Activated B cell treated with CpG ODN at 0.5 μM for 24 hours (primary cell): ENCODE results near the gene SPEM1. TPM values are rescaled to one million over a fixed set of nuclear protein-coding genes. Genes with fewer than 3 reads are reported as not detected.
"Not testable (repeated sequence)": the region's sequence is repeated elsewhere in the genome, so short reads cannot be mapped to it uniquely, and the experiment has no call there.

Experiments
- ATAC-seq: fragments of 200-7000 bp; cut with Tn5 transposase; one replicate; pipeline ENCODE4 v1.10.0; 2021; ENCODE audit warnings: low read depth, mild to moderate bottlenecking, moderate library complexity
- CTCF ChIA-PET: fragments of 350-600 bp; sonication (Branson Sonifier 250); formaldehyde crosslinking; loops from one replicate; lab custom pipeline; 2021; ENCODE audit warnings: antibody characterized with exemption; lab: Charles Lee
- POLR2A ChIA-PET: fragments of 350-600 bp; sonication (Branson Sonifier 250); formaldehyde crosslinking; loops from one replicate; lab custom pipeline; 2021; ENCODE audit warnings: antibody characterized with exemption; lab: Charles Lee
- DNase-seq: peaks from one replicate; pipeline ENCODE4 v3.0.0; 2022
- H3K27ac Mint-ChIP-seq: one replicate; pipeline ENCODE4 v1.8.0; 2020; ENCODE audit warnings: mixed read lengths
- H3K27me3 Mint-ChIP-seq: one replicate; pipeline ENCODE4 v1.8.0; 2021; ENCODE audit warnings: mixed read lengths
- H3K36me3 Mint-ChIP-seq: one replicate; pipeline ENCODE4 v1.8.0; 2021; ENCODE audit warnings: low read depth, mixed read lengths
- H3K4me1 Mint-ChIP-seq: one replicate; pipeline ENCODE4 v1.8.0; 2021; ENCODE audit warnings: mixed read lengths
- H3K4me3 Mint-ChIP-seq: one replicate; pipeline ENCODE4 v1.8.0; 2020; ENCODE audit warnings: mild to moderate bottlenecking, mixed read lengths
- H3K9me3 Mint-ChIP-seq: one replicate; pipeline ENCODE4 v1.8.0; 2020; ENCODE audit warnings: mixed read lengths
- intact Hi-C: fragments of 100-400 bp; cut with micrococcal nuclease; formaldehyde crosslinking; loops from one replicate; pipeline ENCODE4 v1.15.1; 2024
- total RNA-seq: library from RNA; stranded (reverse); gene quantifications from 2 replicates; pipeline ENCODE4 v1.2.3, GENCODE V29; 2022
- TF ChIP-seq, protein P1 (sequence below): fragments of 200-600 bp; IDR thresholded peaks from one replicate; pipeline ENCODE4 v1.8.0; 2022; ENCODE audit warnings: antibody characterized with exemption, mild to moderate bottlenecking

Gene SPEM1
- total RNA-seq, 1 donor from 2014 or later: not detected

DNA sequence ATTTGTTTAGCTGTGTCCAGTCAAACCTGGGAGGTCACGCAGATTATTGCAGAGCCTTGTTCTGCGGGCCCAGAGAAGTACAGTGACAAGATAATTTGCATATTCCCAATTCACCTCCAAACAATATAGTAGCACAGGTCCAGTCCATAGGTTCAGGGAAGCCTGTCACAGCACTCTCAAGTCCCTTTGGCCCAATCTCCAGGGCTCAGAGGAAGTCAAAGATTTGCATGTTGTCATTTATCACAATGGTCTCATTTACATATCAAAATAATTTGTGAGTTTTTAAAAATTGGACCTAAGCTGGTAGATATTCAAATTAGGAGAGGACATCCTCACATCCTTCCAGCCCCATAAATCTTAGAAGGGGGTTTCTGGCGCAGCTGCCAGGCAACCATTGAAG is 47.4 kb downstream of the SPEM1 start:
- H3K27ac Mint-ChIP-seq: peak overlapping the region; percentile 56
- no peak overlapping the region for H3K4me3 Mint-ChIP-seq
- DNase-seq (no peak), ATAC-seq (no peak)
- ChIA-PET POLR2A (interaction anchor here (1.0 to 1.4 kb wide), 2 partner anchors 11 to 17 kb away, joined by 3 to 5 read pairs; partner anchors contain the start of genes POLR2A and ZBTB4), CTCF (no interaction called here)
- no peaks in the 10 kb centered on the region for H3K27me3 Mint-ChIP-seq
- TF ChIP-seq, protein P1, sequence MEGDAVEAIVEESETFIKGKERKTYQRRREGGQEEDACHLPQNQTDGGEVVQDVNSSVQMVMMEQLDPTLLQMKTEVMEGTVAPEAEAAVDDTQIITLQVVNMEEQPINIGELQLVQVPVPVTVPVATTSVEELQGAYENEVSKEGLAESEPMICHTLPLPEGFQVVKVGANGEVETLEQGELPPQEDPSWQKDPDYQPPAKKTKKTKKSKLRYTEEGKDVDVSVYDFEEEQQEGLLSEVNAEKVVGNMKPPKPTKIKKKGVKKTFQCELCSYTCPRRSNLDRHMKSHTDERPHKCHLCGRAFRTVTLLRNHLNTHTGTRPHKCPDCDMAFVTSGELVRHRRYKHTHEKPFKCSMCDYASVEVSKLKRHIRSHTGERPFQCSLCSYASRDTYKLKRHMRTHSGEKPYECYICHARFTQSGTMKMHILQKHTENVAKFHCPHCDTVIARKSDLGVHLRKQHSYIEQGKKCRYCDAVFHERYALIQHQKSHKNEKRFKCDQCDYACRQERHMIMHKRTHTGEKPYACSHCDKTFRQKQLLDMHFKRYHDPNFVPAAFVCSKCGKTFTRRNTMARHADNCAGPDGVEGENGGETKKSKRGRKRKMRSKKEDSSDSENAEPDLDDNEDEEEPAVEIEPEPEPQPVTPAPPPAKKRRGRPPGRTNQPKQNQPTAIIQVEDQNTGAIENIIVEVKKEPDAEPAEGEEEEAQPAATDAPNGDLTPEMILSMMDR: no peak
- peaks cover 30% of the 10 kb centered on the region for H3K4me1 Mint-ChIP-seq
- intact Hi-C loops: no loop called here
- peaks cover 31% of the 10 kb centered on the region for H3K36me3 Mint-ChIP-seq
- H3K9me3 Mint-ChIP-seq: no peaks in the 10 kb centered on the region

DNA sequence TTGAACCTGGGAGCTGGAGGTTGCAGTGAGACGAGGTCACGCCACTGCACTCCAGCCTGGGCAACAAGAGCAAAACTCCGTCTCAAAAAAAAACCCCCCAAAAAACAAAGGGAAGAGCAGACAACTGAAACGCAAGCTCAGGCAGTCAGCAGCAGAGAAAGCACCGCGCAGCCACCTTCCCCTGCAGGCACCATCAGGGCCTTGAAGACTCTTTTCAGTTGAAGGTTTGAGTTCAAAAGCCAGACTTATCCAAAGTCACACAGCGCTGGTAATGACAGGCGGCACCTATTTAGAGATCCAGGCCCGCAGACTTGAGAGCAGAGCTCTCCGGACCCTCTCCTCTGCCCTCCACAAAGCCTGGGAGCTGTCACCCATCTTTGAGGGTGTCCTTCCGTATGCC is 48.2 kb downstream of the SPEM1 start:
- TF ChIP-seq, protein P1: no peak
- DNase-seq (no peak), ATAC-seq (no peak)
- Mint-ChIP-seq H3K27me3 (no peaks in the 10 kb centered on the region), H3K27ac (no peak overlapping the region), H3K36me3 (peaks cover 27% of the 10 kb centered on the region), H3K4me3 (no peak overlapping the region), H3K9me3 (no peaks in the 10 kb centered on the region), H3K4me1 (peaks cover 31% of the 10 kb centered on the region)
- ChIA-PET CTCF (no interaction called here), POLR2A (interaction anchor here (1.0 to 1.4 kb wide), 2 partner anchors 11 to 16 kb away, joined by 3 to 5 read pairs; partner anchors contain the start of genes POLR2A and ZBTB4)
- intact Hi-C loops: no loop called here

DNA sequence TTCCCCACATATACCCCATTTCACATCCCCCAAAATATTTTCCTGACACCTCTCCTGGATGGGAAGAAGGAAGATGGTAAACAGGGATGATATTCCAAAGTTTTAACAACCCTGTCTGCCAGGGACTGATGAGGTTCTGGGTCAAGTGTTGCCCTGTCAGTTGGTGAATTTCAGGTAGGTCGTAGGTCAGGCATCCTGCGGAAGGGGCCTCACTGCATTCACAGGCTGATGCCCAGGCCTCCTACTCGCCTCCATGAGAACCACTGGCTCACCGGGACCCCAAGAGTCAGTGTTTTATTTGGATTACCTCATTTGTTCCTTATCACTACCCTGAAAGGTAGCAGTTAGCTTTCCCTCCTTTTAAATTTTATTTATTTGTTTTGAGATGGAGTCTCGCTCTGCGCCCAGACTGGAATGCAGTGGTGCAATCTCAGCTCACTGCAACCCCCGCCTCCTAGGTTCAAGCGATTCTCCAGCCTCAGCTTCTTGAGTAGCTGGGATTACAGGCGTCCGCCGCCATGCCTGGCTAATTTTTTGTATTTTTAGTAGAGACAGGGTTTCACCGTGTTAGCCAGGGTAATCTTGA is 48.8 kb downstream of the SPEM1 start:
- CTCF ChIA-PET: no interaction called here
- peaks cover 21% of the 10 kb centered on the region for H3K36me3 Mint-ChIP-seq
- peaks cover 31% of the 10 kb centered on the region for H3K4me1 Mint-ChIP-seq
- intact Hi-C loops: no loop called here
- no peak overlapping the region for H3K4me3 Mint-ChIP-seq
- TF ChIP-seq, protein P1: no peak
- H3K9me3 Mint-ChIP-seq: no peaks in the 10 kb centered on the region
- DNase-seq (no peak), ATAC-seq (no peak)
- POLR2A ChIA-PET: no interaction called here
- no peak overlapping the region for H3K27ac Mint-ChIP-seq
- H3K27me3 Mint-ChIP-seq: no peaks in the 10 kb centered on the region

DNA sequence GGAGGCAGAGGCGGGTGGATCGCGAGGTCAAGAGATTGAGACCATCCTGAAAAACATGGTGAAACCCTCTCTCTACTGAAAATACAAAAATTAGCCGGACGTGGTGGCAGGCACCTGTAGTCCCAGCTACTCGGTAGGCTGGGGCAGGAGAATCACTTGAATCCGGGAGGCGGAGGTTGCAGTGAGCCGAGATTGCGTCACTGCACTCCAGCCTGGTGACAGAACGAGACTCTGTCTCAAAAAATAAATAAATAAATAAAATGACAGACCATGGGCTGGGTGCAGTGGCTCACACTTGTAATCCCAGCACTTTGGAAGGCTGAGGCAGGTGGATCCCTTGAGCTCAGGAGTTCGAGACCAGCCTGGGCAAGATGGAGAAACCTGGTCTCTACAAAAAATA is 49.7 kb downstream of the SPEM1 start:
- DNase-seq, CTCF ChIA-PET, H3K27ac Mint-ChIP-seq, H3K27me3 Mint-ChIP-seq, ATAC-seq, H3K4me3 Mint-ChIP-seq, intact Hi-C loops, H3K9me3 Mint-ChIP-seq: not testable (repeated sequence)
- POLR2A ChIA-PET: interaction anchor here (0.8 kb wide), 1 partner anchor 9 kb away, joined by 3 read pairs; the partner anchor contains the start of gene ZBTB4
- H3K36me3 Mint-ChIP-seq: peaks cover 18% of the 10 kb centered on the region
- H3K4me1 Mint-ChIP-seq: peaks cover 34% of the 10 kb centered on the region

DNA sequence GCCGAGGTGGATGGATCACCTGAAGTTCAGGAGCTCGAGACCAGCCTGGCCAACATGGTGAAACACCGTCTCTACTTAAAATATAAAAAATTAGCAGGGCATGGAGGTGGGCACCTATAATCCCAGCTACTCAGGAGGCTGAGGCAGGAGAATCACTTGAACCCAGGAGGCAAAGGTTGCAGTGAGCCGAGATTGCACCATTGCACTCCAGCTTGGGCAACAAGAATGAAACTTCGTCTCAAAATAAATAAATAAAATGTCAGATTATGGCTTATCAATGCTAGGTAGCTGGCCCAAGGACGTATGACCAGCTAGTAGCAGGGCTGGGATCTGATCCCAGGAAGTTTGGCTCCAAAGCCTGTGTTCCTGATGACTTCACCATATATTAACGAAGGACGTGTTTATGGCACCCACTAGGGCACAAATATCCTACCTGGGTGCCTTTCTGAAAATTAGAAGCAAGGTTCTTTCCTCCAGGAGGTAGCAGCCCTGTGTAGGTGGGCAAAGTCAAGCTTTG is 50.4 kb downstream of the SPEM1 start:
- Mint-ChIP-seq H3K36me3 (peaks cover 16% of the 10 kb centered on the region), H3K4me1 (peaks cover 37% of the 10 kb centered on the region)
- POLR2A ChIA-PET: interaction anchor here (0.8 kb wide), 1 partner anchor 9 kb away, joined by 3 read pairs; the partner anchor contains the start of gene ZBTB4
- H3K27me3 Mint-ChIP-seq, ATAC-seq, H3K9me3 Mint-ChIP-seq, DNase-seq, H3K27ac Mint-ChIP-seq, H3K4me3 Mint-ChIP-seq, intact Hi-C loops: not testable (repeated sequence)
- CTCF ChIA-PET: interaction anchor here (1.2 kb wide), 1 partner anchor 34 kb away, joined by 4 read pairs; no protein-coding TSS in a partner anchor

Other genes starting within 250 kb of the SPEM1 start
- not detected in 2 replicates for gene ASGR1, start 241.0 kb upstream of the SPEM1 start, total RNA-seq
- gene DLG4, start 200.5 kb upstream of the SPEM1 start, total RNA-seq: 3.9 and 5.0 TPM in 2 replicates
- gene ACADVL, start 200.4 kb upstream of the SPEM1 start, total RNA-seq: 438 and 469 TPM in 2 replicates
- 56.1 and 64.6 TPM in 2 replicates for gene DVL2, start 185.8 kb upstream of the SPEM1 start, total RNA-seq
- 45.5 and 46.6 TPM in 2 replicates for gene PHF23, start 180.9 kb upstream of the SPEM1 start, total RNA-seq
- 291 and 325 TPM in 2 replicates for gene GABARAP, start 177.9 kb upstream of the SPEM1 start, total RNA-seq
- gene CTDNEP1, start 168.6 kb upstream of the SPEM1 start, total RNA-seq: 165 and 168 TPM in 2 replicates
- gene ELP5, start 168.1 kb upstream of the SPEM1 start, total RNA-seq: 49.2 and 53.6 TPM in 2 replicates
- 1.1 and 1.8 TPM in 2 replicates for gene CLDN7, start 157.8 kb upstream of the SPEM1 start, total RNA-seq
- gene SLC2A4, start 138.6 kb upstream of the SPEM1 start, total RNA-seq: not detected in 2 replicates
- 0.16 TPM in 1 of 2 replicates, not detected in the other for gene YBX2, start 125.7 kb upstream of the SPEM1 start, total RNA-seq
- gene EIF5A, start 112.7 kb upstream of the SPEM1 start, total RNA-seq: 656 and 664 TPM in 2 replicates
- 105 and 115 TPM in 2 replicates for gene GPS2, start 105.0 kb upstream of the SPEM1 start, total RNA-seq
- gene NEURL4, start 91.0 kb upstream of the SPEM1 start, total RNA-seq: 52.8 and 60.1 TPM in 2 replicates
- gene ACAP1, start 83.8 kb upstream of the SPEM1 start, total RNA-seq: 298 and 328 TPM in 2 replicates
- 7.2 and 7.8 TPM in 2 replicates for gene KCTD11, start 68.2 kb upstream of the SPEM1 start, total RNA-seq
- gene TMEM95, start 65.2 kb upstream of the SPEM1 start, total RNA-seq: not detected in 2 replicates
- gene TNK1, start 39.2 kb upstream of the SPEM1 start, total RNA-seq: 3.5 and 5.8 TPM in 2 replicates
- 31.7 and 35.2 TPM in 2 replicates for gene PLSCR3, start 25.8 kb upstream of the SPEM1 start, total RNA-seq
- 98.2 and 117 TPM in 2 replicates for gene TMEM256, start 16.2 kb upstream of the SPEM1 start, total RNA-seq
- 0.66 and 1.1 TPM in 2 replicates for gene NLGN2, start 12.5 kb upstream of the SPEM1 start, total RNA-seq
- not detected in 2 replicates for gene SPEM2, start 5.3 kb downstream of the SPEM1 start, total RNA-seq
- gene SPEM3, start 8.5 kb downstream of the SPEM1 start, total RNA-seq: not detected in 2 replicates
- gene TMEM102, start 15.1 kb downstream of the SPEM1 start, total RNA-seq: 13.4 and 14.8 TPM in 2 replicates
- gene FGF11, start 19.2 kb downstream of the SPEM1 start, total RNA-seq: 1.3 and 2.8 TPM in 2 replicates
- gene CHRNB1, start 24.7 kb downstream of the SPEM1 start, total RNA-seq: 5.9 and 6.0 TPM in 2 replicates
- 28.8 and 30.5 TPM in 2 replicates for gene ZBTB4, start 59.3 kb downstream of the SPEM1 start, total RNA-seq
- gene SLC35G6, start 61.1 kb downstream of the SPEM1 start, total RNA-seq: not detected in 2 replicates
- 148 and 162 TPM in 2 replicates for gene POLR2A, start 64.0 kb downstream of the SPEM1 start, total RNA-seq
- gene TNFSF12, start 128.7 kb downstream of the SPEM1 start, total RNA-seq: 25.2 and 30.7 TPM in 2 replicates
- gene TNFSF13, start 138.4 kb downstream of the SPEM1 start, total RNA-seq: 14.4 and 15.3 TPM in 2 replicates
- 49.6 and 55.8 TPM in 2 replicates for gene SENP3, start 141.6 kb downstream of the SPEM1 start, total RNA-seq
- gene CD68, start 159.3 kb downstream of the SPEM1 start, total RNA-seq: 7.2 and 7.8 TPM in 2 replicates
- gene MPDU1, start 163.5 kb downstream of the SPEM1 start, total RNA-seq: 50.7 and 58.9 TPM in 2 replicates
- gene SOX15, start 169.8 kb downstream of the SPEM1 start, total RNA-seq: 0.24 and 0.64 TPM in 2 replicates
- 27.5 and 32.4 TPM in 2 replicates for gene FXR2, start 194.6 kb downstream of the SPEM1 start, total RNA-seq
- gene SAT2, start 207.5 kb downstream of the SPEM1 start, total RNA-seq: 44.5 and 45.0 TPM in 2 replicates
- not detected in 2 replicates for gene SHBG, start 209.8 kb downstream of the SPEM1 start, total RNA-seq
- gene ATP1B2, start 230.6 kb downstream of the SPEM1 start, total RNA-seq: not detected in 2 replicates